Transverse colon (tissue), 4 donors: ENCODE data around the gene CCDC184. TPM values are rescaled to one million over a fixed set of nuclear protein-coding genes. Genes with fewer than 3 reads are reported as not detected.
"Not testable (repeated sequence)": the region's sequence is repeated elsewhere in the genome, so short reads cannot be mapped to it uniquely, and the experiment has no call there.

Experiments
- DNase-seq: peaks from one replicate; pipeline ENCODE4 v3.0.0-alpha.2; 2019
- H3K27ac ChIP-seq, 4 donors: fragments of 200-600 bp; sonication (generic); 2 replicates each; pipeline ENCODE4 v1.5.1; 2016 to 2018; ENCODE audit warnings: inconsistent platforms in 4 of 4
- H3K27me3 ChIP-seq: fragments of 200-600 bp; sonication (generic); 2 replicates; pipeline ENCODE4 v1.5.1; 2017; ENCODE audit warnings: inconsistent platforms
- H3K36me3 ChIP-seq, 4 donors: fragments of 200-600 bp; sonication (generic); 2 replicates each; pipeline ENCODE4 v1.5.1; 2017 to 2019; ENCODE audit warnings: inconsistent platforms in 4 of 4
- H3K4me1 ChIP-seq, 4 donors: fragments of 200-600 bp; sonication (generic); 2 replicates each; pipeline ENCODE4 v1.5.1; 2017 to 2020; ENCODE audit warnings: inconsistent platforms in 4 of 4
- H3K4me3 ChIP-seq, 4 donors: fragments of 200-600 bp; sonication (generic); 1 replicate in 1 of 4; 2 replicates in 3 of 4; pipeline versions ENCODE4 v1.5.1 to v1.6.1; 2017 to 2019; ENCODE audit warnings: inconsistent platforms in 4 of 4
- H3K9me3 ChIP-seq, 2 donors: fragments of 200-600 bp; sonication (generic); 2 replicates each; pipeline ENCODE4 v1.5.1; 2017 to 2019; ENCODE audit warnings: inconsistent platforms in 2 of 2
- CTCF ChIP-seq, 5 experiments: fragments of 200-600 bp in 3 of 5; fragments of 450-650 bp in 2 of 5; sonication (generic) in 3 of 5; IDR thresholded peaks; 1 replicate in 2 of 5; 2 replicates in 3 of 5; pipeline ENCODE4 v1.5.1; 2016 to 2017; ENCODE audit warnings: antibody characterized with exemption in 5 of 5, inconsistent platforms in 3 of 5, mild to moderate bottlenecking in 2 of 5, moderate library complexity in 1 of 5
- EP300 ChIP-seq: sonication (generic); formaldehyde crosslinking; IDR thresholded peaks from one replicate; pipeline ENCODE4 v1.6.1; 2017; ENCODE audit warnings: antibody characterized with exemption, low read depth
- POLR2A ChIP-seq: fragments of 450-650 bp; IDR thresholded peaks from one replicate; pipeline ENCODE4 v1.6.1; 2016; ENCODE audit warnings: antibody characterized with exemption, mild to moderate bottlenecking, moderate library complexity
- POLR2AphosphoS5 ChIP-seq, 3 donors: sonication (generic); formaldehyde crosslinking; IDR thresholded peaks; one replicate each; pipeline ENCODE4 v1.6.1; 2016; ENCODE audit warnings: antibody characterized with exemption in 3 of 3
- WGBS, 2 donors: methylation state at CpG; one replicate each; pipeline ENCODE4 v1.1.5; 2018; ENCODE audit warnings: low coverage in 1 of 2; 5-methylcytosine and 5-hydroxymethylcytosine counted together
- in situ Hi-C, 4 donors: fragments of 200-750 bp; cut with MboI; loops; one replicate each; pipeline versions ENCODE4 v1.15.0 to v1.15.1; 2017; ENCODE audit warnings: low sequenced_read_pairs in 3 of 4, low pct_ligation_motif_present in 1 of 4, low pct_unique_long_range_greater_than_20kb in 1 of 4
- intact Hi-C: fragments of 100-400 bp; cut with DNase I; formaldehyde crosslinking; loops from one replicate; pipeline ENCODE4 v1.15.1; 2023; ENCODE audit warnings: low total_unique reads
- total RNA-seq, 4 donors: library from RNA; depleted of rRNA; stranded (reverse); fragments of >200 nt; gene quantifications; one replicate each; pipeline ENCODE4 v1.1.0, GENCODE V29; 2016

The CCDC184 gene
- total RNA-seq, 4 donors from 2014 or later = 0.27 to 0.79 TPM; not detected in 2

GRCh38 chr12:48145981-48146380, 37.5 kb upstream of the CCDC184 start:
- H3K36me3 ChIP-seq = peaks cover 0 to 68% (median 29%) of the 10 kb centered on the region in 4 donors

GRCh38 chr12:48151103-48151771, 32.2 kb upstream of the CCDC184 start:
- peaks cover 0 to 61% (median 23%) of the 10 kb centered on the region in 4 donors for H3K36me3 ChIP-seq
- H3K4me1 ChIP-seq = peaks cover 2 to 14% (median 4%) of the 10 kb centered on the region in 4 donors
- no peak overlapping the region for H3K27ac ChIP-seq
- TF ChIP-seq EP300 (no peak), POLR2AphosphoS5 (IDR thresholded peaks at IDR 0.05) (no peak), CTCF (IDR thresholded peaks at IDR 0.05) (no peak)
- 71 to 80% methylated on average over 1 to 2 of the region's 2 CpGs for WGBS, 2 donors
- H3K4me3 ChIP-seq = no peak overlapping the region
- H3K9me3 ChIP-seq = no peaks in the 10 kb centered on the region
- no peaks in the 10 kb centered on the region for H3K27me3 ChIP-seq
- DNase-seq = no peak
- intact Hi-C loops (loop anchor here (10.0 kb wide), 1 partner anchor 46 kb away; the partner anchor contains the start of gene SENP1), in situ Hi-C loops (loop anchor here in 3 of 4 donors (25.0 kb wide), 2 partner anchors 189 to 289 kb away; partner anchors contain the start of gene TMEM106C (in 3 of the 3))

More at GRCh38 chr12:48145981-48146380, 37.5 kb upstream of the CCDC184 start:
- in situ Hi-C loops (no loop called here), intact Hi-C loops (no loop called here)
- Histone ChIP-seq H3K4me1 (no peaks in the 10 kb centered on the region), H3K27me3 (no peaks in the 10 kb centered on the region), H3K9me3 (no peaks in the 10 kb centered on the region), H3K4me3 (no peak overlapping the region), H3K27ac (no peak overlapping the region)
- TF ChIP-seq CTCF (IDR thresholded peaks at IDR 0.05) (no peak), POLR2A (no peak), EP300 (no peak), POLR2AphosphoS5 (IDR thresholded peaks at IDR 0.05) (no peak)
- DNase-seq = no peak
- WGBS, 2 donors = 48 to 50% methylated on average over 1 of the region's 1 CpG

- peaks cover 0 to 21% (median 9%) of the 10 kb centered on the region in 4 donors for H3K36me3 ChIP-seq
- WGBS, 2 donors = 97 to 98% methylated on average over 5 of the region's 5 CpGs
- not testable (repeated sequence) for DNase-seq, H3K27ac ChIP-seq, H3K9me3 ChIP-seq, H3K27me3 ChIP-seq, H3K4me3 ChIP-seq
- in situ Hi-C loops (loop anchor here in 3 of 4 donors (25.0 kb wide), 2 partner anchors 193 to 293 kb away; partner anchors contain the start of gene TMEM106C (in 3 of the 3)), intact Hi-C loops (loop anchor here (10.0 kb wide), 1 partner anchor 51 kb away; the partner anchor contains the start of gene SENP1)
- H3K4me1 ChIP-seq = peaks cover 4 to 21% (median 8%) of the 10 kb centered on the region in 4 donors
Observed at GRCh38 chr12:48155786-48156185, 27.7 kb upstream of the CCDC184 start.

GRCh38 chr12:48156652-48157017, 26.8 kb upstream of the CCDC184 start:
- no peaks in the 10 kb centered on the region for H3K27me3 ChIP-seq
- H3K4me3 ChIP-seq = peak overlapping the region; percentile 32 to 95 (median 76)
- H3K4me1 ChIP-seq = peaks cover 4 to 21% (median 8%) of the 10 kb centered on the region in 4 donors
- 13 to 31% methylated on average over 5 to 8 of the region's 8 CpGs for WGBS, 2 donors
- intact Hi-C loops (loop anchor here (10.0 kb wide), 1 partner anchor 52 kb away; the partner anchor contains the start of gene SENP1), in situ Hi-C loops (loop anchor here in 3 of 4 donors (25.0 kb wide), 2 partner anchors 194 to 294 kb away; partner anchors contain the start of gene TMEM106C (in 3 of the 3))
- DNase-seq = no peak
- no peaks in the 10 kb centered on the region for H3K9me3 ChIP-seq
- TF ChIP-seq CTCF (IDR thresholded peaks at IDR 0.05) (no peak), POLR2AphosphoS5 (IDR thresholded peaks at IDR 0.05) (no peak), EP300 (no peak), POLR2A (no peak)
- peaks cover 0 to 13% (median 5%) of the 10 kb centered on the region in 4 donors for H3K36me3 ChIP-seq
- peak overlapping the region; percentile 78 to 94 (median 88) for H3K27ac ChIP-seq
